Activated B cell treated with CpG ODN at 0.5 μM for 24 hours (primary cell): ENCODE measurements around the gene AP4B1. TPM values are rescaled to one million over a fixed set of nuclear protein-coding genes. Genes with fewer than 3 reads are reported as not detected.

Experiments used
- ATAC-seq: fragments of 200-7000 bp; cut with Tn5 transposase; one replicate; pipeline ENCODE4 v1.10.0; 2021; ENCODE audit warnings: low read depth, mild to moderate bottlenecking, moderate library complexity
- CTCF ChIA-PET: fragments of 350-600 bp; sonication (Branson Sonifier 250); formaldehyde crosslinking; loops from one replicate; lab custom pipeline; 2021; ENCODE audit warnings: antibody characterized with exemption; lab: Charles Lee
- POLR2A ChIA-PET: fragments of 350-600 bp; sonication (Branson Sonifier 250); formaldehyde crosslinking; loops from one replicate; lab custom pipeline; 2021; ENCODE audit warnings: antibody characterized with exemption; lab: Charles Lee
- DNase-seq: peaks from one replicate; pipeline ENCODE4 v3.0.0; 2022
- H3K27ac Mint-ChIP-seq: one replicate; pipeline ENCODE4 v1.8.0; 2020; ENCODE audit warnings: mixed read lengths
- H3K27me3 Mint-ChIP-seq: one replicate; pipeline ENCODE4 v1.8.0; 2021; ENCODE audit warnings: mixed read lengths
- H3K36me3 Mint-ChIP-seq: one replicate; pipeline ENCODE4 v1.8.0; 2021; ENCODE audit warnings: low read depth, mixed read lengths
- H3K4me1 Mint-ChIP-seq: one replicate; pipeline ENCODE4 v1.8.0; 2021; ENCODE audit warnings: mixed read lengths
- H3K4me3 Mint-ChIP-seq: one replicate; pipeline ENCODE4 v1.8.0; 2020; ENCODE audit warnings: mild to moderate bottlenecking, mixed read lengths
- H3K9me3 Mint-ChIP-seq: one replicate; pipeline ENCODE4 v1.8.0; 2020; ENCODE audit warnings: mixed read lengths
- CTCF ChIP-seq: fragments of 200-600 bp; IDR thresholded peaks from one replicate; pipeline ENCODE4 v1.8.0; 2022; ENCODE audit warnings: antibody characterized with exemption, mild to moderate bottlenecking
- intact Hi-C: fragments of 100-400 bp; cut with micrococcal nuclease; formaldehyde crosslinking; loops from one replicate; pipeline ENCODE4 v1.15.1; 2024
- total RNA-seq: library from RNA; stranded (reverse); gene quantifications from 2 replicates; pipeline ENCODE4 v1.2.3, GENCODE V29; 2022

The AP4B1 gene
- total RNA-seq, 1 donor from 2014 or later = 69.9 TPM

GRCh38 chr1:113947388-113948107 lies 42.9 kb upstream of the AP4B1 start:
- Mint-ChIP-seq H3K4me3 (no peak overlapping the region), H3K36me3 (peaks cover 28% of the 10 kb centered on the region), H3K27ac (peak overlapping the region; percentile 70), H3K4me1 (peaks cover 32% of the 10 kb centered on the region), H3K9me3 (no peaks in the 10 kb centered on the region), H3K27me3 (no peaks in the 10 kb centered on the region)
- no peak for TF ChIP-seq CTCF
- ChIA-PET POLR2A (interaction anchor here (0.6 to 1.3 kb wide), 3 partner anchors 13 to 190 kb away, joined by 5 to 8 read pairs (median 6); partner anchors contain the start of gene HIPK1), CTCF (interaction anchor here (2.3 to 3.3 kb wide), 2 partner anchors 17 to 112 kb away, joined by 8 to 14 read pairs; no protein-coding TSS in a partner anchor)
- ATAC-seq (no peak), DNase-seq (no peak)
- intact Hi-C loops = loop anchor here (2.0 to 5.0 kb wide), 2 partner anchors 19 to 110 kb away; partner anchors contain the start of gene HIPK1

GRCh38 chr1:113946678-113947387 lies 42.2 kb upstream of the AP4B1 start:
- intact Hi-C loops = loop anchor here (5.0 kb wide), 1 partner anchor 110 kb away; no protein-coding TSS in a partner anchor
- peaks cover 35% of the 10 kb centered on the region for H3K4me1 Mint-ChIP-seq
- H3K4me3 Mint-ChIP-seq = no peak overlapping the region
- ATAC-seq = no peak
- H3K27me3 Mint-ChIP-seq = no peaks in the 10 kb centered on the region
- POLR2A ChIA-PET = interaction anchor here (0.6 to 1.3 kb wide), 3 partner anchors 12 to 189 kb away, joined by 5 to 8 read pairs (median 6); partner anchors contain the start of gene HIPK1
- DNase-seq = no peak
- H3K36me3 Mint-ChIP-seq = peaks cover 33% of the 10 kb centered on the region
- CTCF ChIA-PET = interaction anchor here (2.3 to 3.3 kb wide), 2 partner anchors 16 to 111 kb away, joined by 8 to 14 read pairs; no protein-coding TSS in a partner anchor
- TF ChIP-seq CTCF = no peak
- H3K27ac Mint-ChIP-seq = peak overlapping the region; percentile 70
- no peaks in the 10 kb centered on the region for H3K9me3 Mint-ChIP-seq

- H3K36me3 Mint-ChIP-seq = peaks cover 37% of the 10 kb centered on the region
- peaks cover 38% of the 10 kb centered on the region for H3K4me1 Mint-ChIP-seq
- DNase-seq (no peak), ATAC-seq (no peak)
- intact Hi-C loops = loop anchor here (5.0 kb wide), 1 partner anchor 109 kb away; no protein-coding TSS in a partner anchor
- H3K27me3 Mint-ChIP-seq = no peaks in the 10 kb centered on the region
- no peaks in the 10 kb centered on the region for H3K9me3 Mint-ChIP-seq
- H3K27ac Mint-ChIP-seq = no peak overlapping the region
- ChIA-PET POLR2A (interaction anchor here (1.2 to 1.3 kb wide), 2 partner anchors 11 to 17 kb away, joined by 5 to 6 read pairs; partner anchors contain the start of gene HIPK1), CTCF (interaction anchor here (2.3 kb wide), 1 partner anchor 16 kb away, joined by 8 read pairs; no protein-coding TSS in a partner anchor)
- TF ChIP-seq CTCF = no peak
- H3K4me3 Mint-ChIP-seq = no peak overlapping the region
These were observed 41.5 kb upstream of the AP4B1 start for GRCh38 chr1:113946112-113946511.

GRCh38 chr1:113945329-113945728 lies 40.7 kb upstream of the AP4B1 start:
- POLR2A ChIA-PET = interaction anchor here (0.9 kb wide), 1 partner anchor 10 kb away, joined by 3 read pairs; no protein-coding TSS in a partner anchor
- no peak overlapping the region for H3K4me3 Mint-ChIP-seq

More at GRCh38 chr1:113945329-113945728, 40.7 kb upstream of the AP4B1 start:
- peaks cover 46% of the 10 kb centered on the region for H3K4me1 Mint-ChIP-seq
- intact Hi-C loops = loop anchor here (5.0 kb wide), 1 partner anchor 108 kb away; no protein-coding TSS in a partner anchor
- DNase-seq (no peak), ATAC-seq (no peak)
- CTCF ChIA-PET = interaction anchor here (2.3 kb wide), 1 partner anchor 15 kb away, joined by 8 read pairs; no protein-coding TSS in a partner anchor
- no peak overlapping the region for H3K27ac Mint-ChIP-seq
- H3K36me3 Mint-ChIP-seq = peaks cover 43% of the 10 kb centered on the region
- H3K9me3 Mint-ChIP-seq = no peaks in the 10 kb centered on the region
- no peak for TF ChIP-seq CTCF
- H3K27me3 Mint-ChIP-seq = no peaks in the 10 kb centered on the region
